GM23338 (cell line): ENCODE data around the gene TMEM165. TPM values are rescaled to one million over a fixed set of nuclear protein-coding genes. Genes with fewer than 3 reads are reported as not detected.

Experiments used
- ATAC-seq: fragments of 200-7000 bp; cut with Tn5 transposase; 3 replicates; pipeline ENCODE4 v1.9.1; 2020
- DNase-seq: peaks from one replicate; pipeline ENCODE4 v3.0.0-alpha.2; 2015; ENCODE audit warnings: low spot score
- H2AFZ ChIP-seq: fragments of 200-600 bp; sonication (generic); 2 replicates; pipeline ENCODE4 v1.8.0; 2016; ENCODE audit warnings: antibody characterized with exemption, mild to moderate bottlenecking, moderate library complexity
- H3F3A ChIP-seq: fragments of 200-600 bp; sonication (generic); replicated peaks from 2 replicates; pipeline ENCODE4 v1.8.0; 2017; ENCODE audit warnings: antibody characterized with exemption, mixed run types, low read depth
- H3K27ac ChIP-seq: fragments of 200-600 bp; sonication (generic); 2 replicates; pipeline ENCODE4 v1.6.1; 2016; ENCODE audit warnings: low read depth
- H3K27me3 ChIP-seq: fragments of 200-600 bp; sonication (generic); 2 replicates; pipeline ENCODE4 v1.8.0; 2016; ENCODE audit warnings: mild to moderate bottlenecking, mixed run types, moderate library complexity; ENCODE audit not compliant: insufficient read depth
- H3K36me3 ChIP-seq: fragments of 200-600 bp; sonication (generic); 2 replicates; pipeline ENCODE4 v1.8.0; 2016; ENCODE audit warnings: mild to moderate bottlenecking; ENCODE audit not compliant: insufficient read depth
- H3K4me1 ChIP-seq: fragments of 200-600 bp; sonication (generic); 2 replicates; pipeline ENCODE4 v1.8.0; 2016; ENCODE audit warnings: mild to moderate bottlenecking, moderate library complexity; ENCODE audit not compliant: insufficient read depth
- H3K4me2 ChIP-seq: fragments of 200-600 bp; sonication (generic); 2 replicates; pipeline ENCODE4 v1.7.1; 2017; ENCODE audit warnings: mixed run types
- H3K4me3 ChIP-seq: fragments of 200-600 bp; sonication (generic); 2 replicates; pipeline ENCODE4 v1.6.1; 2016; ENCODE audit warnings: mixed run types
- H3K79me2 ChIP-seq: fragments of 200-600 bp; sonication (generic); replicated peaks from 2 replicates; pipeline ENCODE4 v1.8.0; 2017; ENCODE audit warnings: mild to moderate bottlenecking; ENCODE audit not compliant: insufficient read depth
- H3K9me2 ChIP-seq: fragments of 200-600 bp; sonication (generic); 2 replicates; pipeline ENCODE4 v1.8.0; 2017; ENCODE audit not compliant: insufficient read depth
- H4K20me1 ChIP-seq: fragments of 200-600 bp; sonication (generic); replicated peaks from 2 replicates; pipeline ENCODE4 v1.8.0; 2017; ENCODE audit warnings: mild to moderate bottlenecking; ENCODE audit not compliant: insufficient read depth
- H3K27ac Mint-ChIP-seq: 2 replicates; pipeline ENCODE4 v1.8.0; 2020; ENCODE audit warnings: inconsistent platforms, mild to moderate bottlenecking, moderate library complexity, mixed read lengths
- H3K27me3 Mint-ChIP-seq: 3 replicates; pipeline ENCODE4 v1.8.0; 2022; ENCODE audit warnings: low read depth, mild to moderate bottlenecking, moderate library complexity, mixed read lengths, inconsistent platforms; ENCODE audit not compliant: insufficient read depth, poor library complexity
- H3K36me3 Mint-ChIP-seq: 3 replicates; pipeline ENCODE4 v1.8.0; 2021; ENCODE audit warnings: low read depth, mild to moderate bottlenecking, inconsistent platforms, moderate library complexity, mixed read lengths
- H3K4me1 Mint-ChIP-seq: 3 replicates; pipeline ENCODE4 v1.8.0; 2020; ENCODE audit warnings: mild to moderate bottlenecking, inconsistent platforms, mixed read lengths
- H3K4me3 Mint-ChIP-seq: 3 replicates; pipeline ENCODE4 v1.8.0; 2021; ENCODE audit warnings: moderate library complexity, mild to moderate bottlenecking, inconsistent platforms, mixed read lengths
- H3K9me3 Mint-ChIP-seq: 3 replicates; pipeline ENCODE4 v1.8.0; 2020; ENCODE audit warnings: moderate library complexity, mild to moderate bottlenecking, inconsistent platforms, mixed read lengths
- CREB1 ChIP-seq: fragments of 250-450 bp; sonication (Bioruptor Pico); IDR thresholded peaks from 2 replicates; pipeline ENCODE4 v1.5.0; 2020; ENCODE audit warnings: low read depth, mild to moderate bottlenecking, moderate library complexity
- CTCF ChIP-seq, 2 experiments: fragments of 200-600 bp in 1 of 2; sonication (generic) in 1 of 2; conservative IDR thresholded peaks; 2 replicates each; pipeline versions ENCODE4 v1.5.1 to v1.6.1; 2016 to 2017; ENCODE audit warnings: antibody characterized with exemption in 2 of 2, low read depth in 2 of 2, mild to moderate bottlenecking in 2 of 2, moderate library complexity in 1 of 2
- ETS1 ChIP-seq: IDR thresholded peaks from 2 replicates; pipeline ENCODE4 v1.6.1; 2016; ENCODE audit warnings: antibody characterized with exemption
- EZH2 ChIP-seq: fragments of 200-600 bp; sonication (generic); IDR thresholded peaks from one replicate; pipeline ENCODE4 v1.8.0; 2017; ENCODE audit warnings: antibody characterized with exemption, mild to moderate bottlenecking, low read depth; ENCODE audit not compliant: unreplicated experiment
- EZH2phosphoT487 ChIP-seq: fragments of 200-600 bp; sonication (generic); IDR thresholded peaks from one replicate; pipeline ENCODE4 v1.8.1; 2018; ENCODE audit warnings: antibody characterized with exemption; ENCODE audit not compliant: unreplicated experiment
- JUNB ChIP-seq: IDR thresholded peaks from one replicate; pipeline ENCODE4 v1.6.1; 2016; ENCODE audit warnings: antibody characterized with exemption; ENCODE audit not compliant: unreplicated experiment
- NANOG ChIP-seq: IDR thresholded peaks from 2 replicates; pipeline ENCODE4 v1.6.1; 2016; ENCODE audit warnings: antibody characterized with exemption, borderline replicate concordance
- POLR2AphosphoS5 ChIP-seq: IDR thresholded peaks from 2 replicates; pipeline ENCODE4 v1.6.1; 2016; ENCODE audit warnings: antibody characterized with exemption, low read depth
- REST ChIP-seq: IDR thresholded peaks from one replicate; pipeline ENCODE4 v1.6.1; 2018; ENCODE audit warnings: antibody characterized with exemption; ENCODE audit not compliant: unreplicated experiment
- STAT1 ChIP-seq: IDR thresholded peaks from one replicate; pipeline ENCODE4 v1.6.1; 2016; ENCODE audit warnings: antibody characterized with exemption; ENCODE audit not compliant: unreplicated experiment
- ZNF114 ChIP-seq: fragments of 250-450 bp; sonication (Bioruptor Pico); IDR thresholded peaks from 2 replicates; pipeline ENCODE4 v1.5.0; 2020; ENCODE audit warnings: mild to moderate bottlenecking, moderate library complexity
- ZNF331 ChIP-seq: fragments of 250-450 bp; sonication (Bioruptor Pico); IDR thresholded peaks from 2 replicates; pipeline ENCODE4 v1.5.0; 2020; ENCODE audit warnings: low read depth, mild to moderate bottlenecking, moderate library complexity
- ZNF462 ChIP-seq: fragments of 250-450 bp; sonication (Bioruptor Pico); IDR thresholded peaks from 2 replicates; pipeline ENCODE4 v1.5.0; 2020; ENCODE audit warnings: mild to moderate bottlenecking, moderate library complexity
- polyA plus RNA-seq: library from polyadenylated mRNA; unstranded; fragments of >200 nt; fragmentation: Nextera tagmentation; extraction: Ambion mirVana; gene quantifications from 2 replicates; pipeline ENCODE4 v1.2.1, GENCODE V29; 2016
- total RNA-seq: library from RNA; depleted of rRNA; stranded (reverse); fragments of >200 nt; shearing (Covaris generic); gene quantifications from 2 replicates; pipeline ENCODE4 v1.2.3, GENCODE V29; 2014

TMEM165 gene
- total and polyA plus RNA-seq, 2 experiments from 2014 or later: 125 to 171 TPM

- no peak overlapping the region for H3K27ac Mint-ChIP-seq
- H3K4me1 ChIP-seq: no peaks in the 10 kb centered on the region
- ATAC-seq: no peak
- no peaks in the 10 kb centered on the region for H3K27me3 ChIP-seq
- H3K9me3 Mint-ChIP-seq: no peaks in the 10 kb centered on the region
- H4K20me1 ChIP-seq: no peaks in the 10 kb centered on the region
- H3K4me1 Mint-ChIP-seq: no peaks in the 10 kb centered on the region
- H3K4me3 Mint-ChIP-seq: no peak overlapping the region
- no peak for TF ChIP-seq STAT1
- no peak for TF ChIP-seq ZNF331
- no peak for TF ChIP-seq NANOG
- TF ChIP-seq EZH2: no peak
- no peak for TF ChIP-seq POLR2AphosphoS5
- no peak for TF ChIP-seq EZH2phosphoT487
- TF ChIP-seq JUNB: no peak
- no peak for TF ChIP-seq CTCF (conservative IDR thresholded peaks at IDR 0.05; ENCODE audit: low read depth in 2 of 2)
- no peak for TF ChIP-seq ZNF114 (CRISPR knock-in tag)
- no peak for TF ChIP-seq CREB1
- no peak for TF ChIP-seq ETS1
- no peak for TF ChIP-seq REST
- TF ChIP-seq ZNF462 (CRISPR knock-in tag): no peak
- H3K9me2 ChIP-seq: no peaks in the 10 kb centered on the region
- no peak overlapping the region for H2AFZ ChIP-seq
- H3K4me3 ChIP-seq: no peak overlapping the region
- H3K36me3 ChIP-seq: peaks cover 36% of the 10 kb centered on the region
- H3K79me2 ChIP-seq: no peaks in the 10 kb centered on the region
- no peaks in the 10 kb centered on the region for H3K27me3 Mint-ChIP-seq
- no peak for DNase-seq
- no peak overlapping the region for H3K27ac ChIP-seq
- peaks cover 28% of the 10 kb centered on the region for H3K36me3 Mint-ChIP-seq
- H3F3A ChIP-seq: no peaks in the 10 kb centered on the region
- no peak overlapping the region for H3K4me2 ChIP-seq
These were observed 46.8 kb downstream of the TMEM165 start for GRCh38 chr4:55442541-55442940.
